ENCODE measurements around the gene RLN3. TPM values are rescaled to one million over a fixed set of nuclear protein-coding genes. Genes with fewer than 3 reads are reported as not detected.
A peak's percentile ranks its signal among the peaks of the same experiment; 100 is the strongest.

Gene RLN3
- total RNA-seq, 2 donors from 2014 or later: not detected

DNA sequence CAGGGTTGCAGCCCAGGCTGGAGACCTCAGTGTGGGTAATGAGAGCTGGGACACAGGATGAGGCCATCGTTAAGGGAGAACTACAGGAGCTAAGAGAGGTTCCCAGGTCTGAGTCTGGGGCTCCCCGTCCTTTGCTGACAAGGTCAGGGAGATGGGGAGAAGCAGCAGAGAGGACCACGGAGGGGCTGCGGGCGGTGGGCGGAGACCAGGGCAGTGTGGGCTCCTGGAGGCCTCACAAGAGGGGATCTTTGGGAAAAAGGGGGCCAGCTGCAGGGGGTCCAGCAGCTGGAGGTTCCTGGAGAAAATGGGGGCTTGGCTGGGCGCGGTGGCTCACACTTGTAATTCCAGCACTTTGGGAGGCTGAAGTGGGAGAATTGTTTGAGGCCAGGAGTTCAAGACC is 37.9 kb upstream of the RLN3 start:
- no peak for DNase-seq (ENCODE audit: low spot score)
- no peak overlapping the region for H3K27ac ChIP-seq
- peaks cover 0 to 32% of the 10 kb centered on the region in 2 donors for H3K4me1 ChIP-seq
- H3K36me3 ChIP-seq: peaks cover 10% of the 10 kb centered on the region
- no peaks in the 10 kb centered on the region for H3K9me3 ChIP-seq
- H3K27me3 ChIP-seq: no peaks in the 10 kb centered on the region
- no peak overlapping the region for H3K4me3 ChIP-seq
- TF ChIP-seq, protein P1, sequence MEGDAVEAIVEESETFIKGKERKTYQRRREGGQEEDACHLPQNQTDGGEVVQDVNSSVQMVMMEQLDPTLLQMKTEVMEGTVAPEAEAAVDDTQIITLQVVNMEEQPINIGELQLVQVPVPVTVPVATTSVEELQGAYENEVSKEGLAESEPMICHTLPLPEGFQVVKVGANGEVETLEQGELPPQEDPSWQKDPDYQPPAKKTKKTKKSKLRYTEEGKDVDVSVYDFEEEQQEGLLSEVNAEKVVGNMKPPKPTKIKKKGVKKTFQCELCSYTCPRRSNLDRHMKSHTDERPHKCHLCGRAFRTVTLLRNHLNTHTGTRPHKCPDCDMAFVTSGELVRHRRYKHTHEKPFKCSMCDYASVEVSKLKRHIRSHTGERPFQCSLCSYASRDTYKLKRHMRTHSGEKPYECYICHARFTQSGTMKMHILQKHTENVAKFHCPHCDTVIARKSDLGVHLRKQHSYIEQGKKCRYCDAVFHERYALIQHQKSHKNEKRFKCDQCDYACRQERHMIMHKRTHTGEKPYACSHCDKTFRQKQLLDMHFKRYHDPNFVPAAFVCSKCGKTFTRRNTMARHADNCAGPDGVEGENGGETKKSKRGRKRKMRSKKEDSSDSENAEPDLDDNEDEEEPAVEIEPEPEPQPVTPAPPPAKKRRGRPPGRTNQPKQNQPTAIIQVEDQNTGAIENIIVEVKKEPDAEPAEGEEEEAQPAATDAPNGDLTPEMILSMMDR (IDR thresholded peaks at IDR 0.05): no peak

DNA sequence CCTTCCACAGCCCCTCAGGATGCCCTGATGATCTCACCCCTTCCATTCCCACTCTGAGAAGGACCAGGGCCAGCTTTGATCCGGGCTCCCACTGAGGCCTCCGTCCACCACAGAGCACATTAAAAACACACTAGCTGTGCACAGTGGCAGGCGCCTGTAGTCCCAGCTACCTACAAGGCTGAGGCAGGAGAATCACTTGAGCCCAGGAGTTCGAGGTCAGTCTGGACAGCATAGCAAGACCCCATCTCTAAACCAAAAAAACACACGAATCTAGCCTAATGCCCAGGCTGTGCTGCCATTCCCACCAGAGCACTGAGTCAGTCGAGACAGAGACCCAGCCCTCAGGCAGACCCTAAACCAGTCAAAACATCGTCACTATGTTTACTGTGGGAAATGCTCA is 35.9 kb upstream of the RLN3 start:
- Histone ChIP-seq H3K27ac (no peak overlapping the region), H3K4me1 (peaks cover 0 to 19% of the 10 kb centered on the region in 2 donors), H3K36me3 (peaks cover 10% of the 10 kb centered on the region), H3K9me3 (no peaks in the 10 kb centered on the region), H3K4me3 (no peak overlapping the region), H3K27me3 (no peaks in the 10 kb centered on the region)
- TF ChIP-seq, protein P1 (IDR thresholded peaks at IDR 0.05): no peak
- DNase-seq (ENCODE audit: low spot score): no peak

- no peak overlapping the region for H3K27ac ChIP-seq
- no peak for DNase-seq (ENCODE audit: low spot score)
- no peaks in the 10 kb centered on the region for H3K27me3 ChIP-seq
- H3K4me1 ChIP-seq: peaks cover 0 to 8% of the 10 kb centered on the region in 2 donors
- H3K36me3 ChIP-seq: peaks cover 10% of the 10 kb centered on the region
- TF ChIP-seq, protein P1 (IDR thresholded peaks at IDR 0.05): no peak
- no peak overlapping the region for H3K4me3 ChIP-seq
- peaks cover 0 to 4% of the 10 kb centered on the region in 2 donors for H3K9me3 ChIP-seq
These were observed 34.2 kb upstream of the RLN3 start for GRCh38 chr19:13993590-13994300.

GRCh38 chr19:13995017-13995728 is 32.8 kb upstream of the RLN3 start:
- H3K9me3 ChIP-seq: peaks cover 0 to 10% of the 10 kb centered on the region in 2 donors
- DNase-seq (ENCODE audit: low spot score): no peak
- no peaks in the 10 kb centered on the region for H3K27me3 ChIP-seq
- TF ChIP-seq, protein P1 (IDR thresholded peaks at IDR 0.05): no peak
- peaks cover 10% of the 10 kb centered on the region for H3K36me3 ChIP-seq
- H3K4me1 ChIP-seq: peaks cover 0 to 8% of the 10 kb centered on the region in 2 donors
- H3K27ac ChIP-seq: peak overlapping the region; percentile 61 to 67
- no peak overlapping the region for H3K4me3 ChIP-seq

GRCh38 chr19:13995878-13996765 is 31.8 kb upstream of the RLN3 start:
- Histone ChIP-seq H3K9me3 (peaks cover 0 to 10% of the 10 kb centered on the region in 2 donors), H3K27ac (peak overlapping the region; percentile 61 to 67), H3K36me3 (peaks cover 10% of the 10 kb centered on the region), H3K4me3 (no peak overlapping the region), H3K27me3 (no peaks in the 10 kb centered on the region), H3K4me1 (peaks cover 0 to 8% of the 10 kb centered on the region in 2 donors)
- DNase-seq (ENCODE audit: low spot score): no peak
- TF ChIP-seq, protein P1 (IDR thresholded peaks at IDR 0.05): no peak
